ENCODE results near the gene MPC2.

DNA sequence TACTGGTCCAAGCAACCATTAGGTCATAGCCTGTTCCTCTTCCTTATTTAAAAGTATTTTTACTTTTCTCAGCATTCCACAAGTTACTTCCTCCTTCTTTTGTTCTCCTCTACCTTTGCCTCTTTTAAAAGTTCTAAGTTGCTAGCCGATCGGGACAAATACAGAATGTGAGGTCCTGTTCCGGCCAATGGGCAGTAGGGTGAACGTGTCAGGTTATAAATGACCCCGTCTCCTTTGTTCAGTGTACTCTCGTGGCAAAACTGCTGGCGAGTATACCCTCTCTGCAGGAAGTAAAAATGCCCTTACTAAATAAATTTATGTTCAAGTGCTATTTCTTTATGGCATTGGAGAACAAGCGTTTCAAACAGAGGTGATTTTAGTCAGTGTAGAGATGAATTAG lies 25.5 kb downstream of the MPC2 start:
- TF ChIP-seq, protein P1, sequence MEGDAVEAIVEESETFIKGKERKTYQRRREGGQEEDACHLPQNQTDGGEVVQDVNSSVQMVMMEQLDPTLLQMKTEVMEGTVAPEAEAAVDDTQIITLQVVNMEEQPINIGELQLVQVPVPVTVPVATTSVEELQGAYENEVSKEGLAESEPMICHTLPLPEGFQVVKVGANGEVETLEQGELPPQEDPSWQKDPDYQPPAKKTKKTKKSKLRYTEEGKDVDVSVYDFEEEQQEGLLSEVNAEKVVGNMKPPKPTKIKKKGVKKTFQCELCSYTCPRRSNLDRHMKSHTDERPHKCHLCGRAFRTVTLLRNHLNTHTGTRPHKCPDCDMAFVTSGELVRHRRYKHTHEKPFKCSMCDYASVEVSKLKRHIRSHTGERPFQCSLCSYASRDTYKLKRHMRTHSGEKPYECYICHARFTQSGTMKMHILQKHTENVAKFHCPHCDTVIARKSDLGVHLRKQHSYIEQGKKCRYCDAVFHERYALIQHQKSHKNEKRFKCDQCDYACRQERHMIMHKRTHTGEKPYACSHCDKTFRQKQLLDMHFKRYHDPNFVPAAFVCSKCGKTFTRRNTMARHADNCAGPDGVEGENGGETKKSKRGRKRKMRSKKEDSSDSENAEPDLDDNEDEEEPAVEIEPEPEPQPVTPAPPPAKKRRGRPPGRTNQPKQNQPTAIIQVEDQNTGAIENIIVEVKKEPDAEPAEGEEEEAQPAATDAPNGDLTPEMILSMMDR (IDR thresholded peaks at IDR 0.05) = no peak
- TF ChIP-seq POLR2A (IDR thresholded peaks at IDR 0.05) (no peak), EP300 (IDR thresholded peaks at IDR 0.05) (no peak)

All from ovary (tissue), 3 donors.